ENCODE data around the gene DOCK8. TPM values are rescaled to one million over a fixed set of nuclear protein-coding genes. Genes with fewer than 3 reads are reported as not detected.

The DOCK8 gene
- total RNA-seq, 4 donors from 2014 or later = 11.6 to 46.1 (median 31.8) TPM

DNA sequence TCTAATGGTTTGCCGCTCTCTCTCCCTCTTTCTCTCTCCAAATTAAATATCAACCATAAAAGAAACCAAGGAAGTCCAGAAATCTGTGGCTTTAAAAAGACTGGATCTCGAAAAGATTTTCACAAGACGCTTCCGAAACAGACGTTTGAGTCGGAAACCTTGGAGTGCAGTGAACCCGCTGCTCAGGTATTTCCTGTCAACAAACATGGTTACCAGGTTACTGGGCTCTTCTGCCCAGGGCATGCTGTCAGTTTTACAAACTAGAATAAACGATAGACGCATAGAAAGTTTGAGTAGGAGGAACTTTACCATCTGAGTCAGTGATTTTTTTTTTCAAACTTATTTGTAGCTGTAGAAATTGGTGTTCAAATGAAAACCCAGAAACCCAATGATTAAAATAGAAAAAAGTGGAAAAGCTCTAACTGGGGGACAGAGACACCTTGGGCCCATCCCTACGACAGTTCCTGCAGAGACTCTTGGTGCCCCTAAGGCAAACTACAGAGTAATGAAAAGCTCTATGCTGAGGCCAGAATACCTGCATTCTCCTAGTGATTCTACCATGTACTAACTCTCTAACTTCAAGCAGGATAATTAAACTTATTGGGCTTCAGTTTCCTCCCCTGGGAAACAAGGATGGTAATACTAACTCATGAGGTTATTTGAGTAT, 90.0 kb downstream of the DOCK8 start:
- Histone ChIP-seq H3K4me1 (peaks cover 0 to 5% (median 0%) of the 10 kb centered on the region in 3 donors), H3K4me3 (peak overlapping the region in 1 of 2 donors; percentile 24), H3K36me3 (no peaks in the 10 kb centered on the region), H3K27ac (peak overlapping the region; percentile 61 to 80 (median 74)), H3K27me3 (no peaks in the 10 kb centered on the region), H3K9me3 (no peaks in the 10 kb centered on the region)
- no peak for TF ChIP-seq EP300 (IDR thresholded peaks at IDR 0.05)
- TF ChIP-seq, protein P1, sequence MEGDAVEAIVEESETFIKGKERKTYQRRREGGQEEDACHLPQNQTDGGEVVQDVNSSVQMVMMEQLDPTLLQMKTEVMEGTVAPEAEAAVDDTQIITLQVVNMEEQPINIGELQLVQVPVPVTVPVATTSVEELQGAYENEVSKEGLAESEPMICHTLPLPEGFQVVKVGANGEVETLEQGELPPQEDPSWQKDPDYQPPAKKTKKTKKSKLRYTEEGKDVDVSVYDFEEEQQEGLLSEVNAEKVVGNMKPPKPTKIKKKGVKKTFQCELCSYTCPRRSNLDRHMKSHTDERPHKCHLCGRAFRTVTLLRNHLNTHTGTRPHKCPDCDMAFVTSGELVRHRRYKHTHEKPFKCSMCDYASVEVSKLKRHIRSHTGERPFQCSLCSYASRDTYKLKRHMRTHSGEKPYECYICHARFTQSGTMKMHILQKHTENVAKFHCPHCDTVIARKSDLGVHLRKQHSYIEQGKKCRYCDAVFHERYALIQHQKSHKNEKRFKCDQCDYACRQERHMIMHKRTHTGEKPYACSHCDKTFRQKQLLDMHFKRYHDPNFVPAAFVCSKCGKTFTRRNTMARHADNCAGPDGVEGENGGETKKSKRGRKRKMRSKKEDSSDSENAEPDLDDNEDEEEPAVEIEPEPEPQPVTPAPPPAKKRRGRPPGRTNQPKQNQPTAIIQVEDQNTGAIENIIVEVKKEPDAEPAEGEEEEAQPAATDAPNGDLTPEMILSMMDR (IDR thresholded peaks at IDR 0.05) = no peak
- no peak for TF ChIP-seq POLR2AphosphoS5 (IDR thresholded peaks at IDR 0.05)
- 35 to 62% methylated on average over 7 to 10 of the region's 10 CpGs for WGBS, 2 donors (ENCODE audit: low coverage in 1 of 2)
- no peak for ATAC-seq

DNA sequence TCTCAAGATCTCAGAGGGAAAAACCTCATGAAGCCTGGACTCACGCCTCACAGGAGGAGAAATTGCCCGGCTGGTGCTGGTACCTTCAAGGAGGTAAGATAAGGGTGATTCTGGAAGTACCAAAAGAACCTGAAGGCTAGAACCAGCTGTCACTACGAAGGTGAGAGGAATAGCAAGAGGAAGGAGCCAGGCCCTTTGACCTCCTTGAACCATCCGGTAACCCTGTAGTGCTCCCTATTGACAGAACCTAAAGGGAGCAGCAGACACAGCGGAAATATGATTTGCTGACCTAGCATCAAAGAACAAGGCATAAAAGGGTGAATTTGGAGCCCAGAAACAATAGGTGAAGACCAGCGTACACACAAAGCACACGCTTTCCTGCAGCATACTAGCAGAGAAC, 92.2 kb downstream of the DOCK8 start:
- ATAC-seq = no peak
- peaks cover 0 to 5% of the 10 kb centered on the region in 2 donors for H3K36me3 ChIP-seq
- H3K9me3 ChIP-seq = no peaks in the 10 kb centered on the region
- no peaks in the 10 kb centered on the region for H3K27me3 ChIP-seq
- peak overlapping the region in 2 of 4 donors; percentile 27 to 51 for H3K27ac ChIP-seq
- H3K4me1 ChIP-seq = peaks cover 0 to 5% (median 0%) of the 10 kb centered on the region in 3 donors
- TF ChIP-seq POLR2A (IDR thresholded peaks at IDR 0.05) = no peak
- TF ChIP-seq, protein P1 (IDR thresholded peaks at IDR 0.05) = peak in 2 of 4 experiments; percentile 23 to 45
- H3K4me3 ChIP-seq = no peak overlapping the region
- WGBS, 2 donors (ENCODE audit: low coverage in 1 of 2) = 70 to 74% methylated on average over 4 to 7 of the region's 7 CpGs

DNA sequence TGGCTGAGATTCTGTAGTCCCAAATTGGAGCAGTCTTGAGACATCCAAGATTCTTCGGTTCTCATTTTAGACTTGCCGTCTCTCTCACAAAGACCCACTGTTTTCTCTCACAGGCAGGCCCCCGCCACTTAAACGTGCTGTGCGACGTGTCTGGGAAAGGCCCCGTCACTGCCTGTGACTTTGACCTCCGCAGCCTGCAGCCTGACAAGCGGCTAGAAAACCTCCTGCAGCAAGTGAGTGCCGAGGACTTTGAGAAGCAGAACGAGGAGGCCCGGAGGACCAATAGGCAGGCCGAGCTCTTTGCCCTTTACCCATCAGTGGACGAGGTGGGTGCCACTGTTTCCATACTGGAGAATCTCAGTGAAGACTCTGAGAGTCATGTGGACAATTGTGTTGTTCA, 97.2 kb downstream of the DOCK8 start:
- ATAC-seq = no peak
- TF ChIP-seq, protein P1 (IDR thresholded peaks at IDR 0.05) = no peak
- no peaks in the 10 kb centered on the region for H3K27me3 ChIP-seq
- H3K4me3 ChIP-seq = no peak overlapping the region
- no peaks in the 10 kb centered on the region for H3K9me3 ChIP-seq
- WGBS, 2 donors (ENCODE audit: low coverage in 1 of 2) = 82 to 90% methylated on average over 4 to 6 of the region's 14 CpGs
- H3K27ac ChIP-seq = no peak overlapping the region
- peaks cover 0 to 30% of the 10 kb centered on the region in 2 donors for H3K36me3 ChIP-seq
- no peaks in the 10 kb centered on the region for H3K4me1 ChIP-seq

DNA sequence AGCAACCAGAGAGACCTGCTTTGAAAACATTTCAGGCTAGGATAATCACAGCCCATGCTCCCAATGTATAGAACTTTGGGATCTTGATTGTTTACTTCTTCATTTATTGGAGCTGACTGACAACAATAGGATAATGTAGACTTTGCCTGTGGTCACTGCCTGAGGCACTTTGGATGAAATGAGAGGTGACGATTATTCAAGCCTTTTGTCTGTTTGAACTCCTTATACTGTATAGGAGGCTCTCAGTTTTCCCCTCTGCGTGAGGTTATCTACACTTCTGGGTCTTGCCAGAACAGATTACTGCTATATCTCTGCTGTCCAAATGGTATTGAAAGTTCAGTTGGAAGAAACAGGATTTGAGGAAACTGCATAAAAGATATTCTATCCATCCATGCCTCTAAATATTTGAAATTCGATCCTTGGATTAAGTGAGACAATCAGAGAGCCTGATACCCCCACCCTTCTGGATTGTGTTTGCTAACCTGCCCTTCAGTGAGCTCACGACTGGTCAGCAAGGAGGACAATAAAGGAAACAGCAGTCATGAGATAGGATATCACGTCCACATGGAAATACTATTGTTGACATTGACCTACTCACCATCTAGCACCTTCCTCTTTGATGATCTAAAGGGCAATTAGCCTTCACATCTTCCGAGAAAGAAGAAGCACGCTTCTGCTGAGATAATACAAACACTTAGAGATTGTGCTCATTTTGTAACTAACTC, 98.1 kb downstream of the DOCK8 start:
- no peak overlapping the region for H3K27ac ChIP-seq
- TF ChIP-seq POLR2AphosphoS5 (IDR thresholded peaks at IDR 0.05) (no peak), EP300 (IDR thresholded peaks at IDR 0.05) (no peak), POLR2A (IDR thresholded peaks at IDR 0.05) (no peak)
- TF ChIP-seq, protein P1 (IDR thresholded peaks at IDR 0.05) = no peak
- H3K9me3 ChIP-seq = no peaks in the 10 kb centered on the region
- no peaks in the 10 kb centered on the region for H3K27me3 ChIP-seq
- peaks cover 0 to 38% of the 10 kb centered on the region in 2 donors for H3K36me3 ChIP-seq
- ATAC-seq = no peak
- no peaks in the 10 kb centered on the region for H3K4me1 ChIP-seq
- 65 to 70% methylated on average over 6 to 7 of the region's 7 CpGs for WGBS, 2 donors (ENCODE audit: low coverage in 1 of 2)
- H3K4me3 ChIP-seq = no peak overlapping the region
